HepG2 (cell line): Measurements from ENCODE around the gene TUT1. TPM values are rescaled to one million over a fixed set of nuclear protein-coding genes. Genes with fewer than 3 reads are reported as not detected.

ENCODE experiments used
- CCDC6 ChIP-seq: sonication (generic); formaldehyde crosslinking; IDR thresholded peaks from 2 replicates; pipeline ENCODE4 v1.8.1; 2022; ENCODE audit warnings: mild to moderate bottlenecking, missing genetic modification reagents, moderate library complexity
- CHD2 ChIP-seq: IDR thresholded peaks from 2 replicates; pipeline ENCODE4 v1.6.1; 2011; ENCODE audit warnings: low read depth, low read length, improper control_type of control experiment
- GZF1 ChIP-seq: sonication (generic); formaldehyde crosslinking; IDR thresholded peaks from 2 replicates; pipeline ENCODE4 v1.5.1; 2020; ENCODE audit warnings: mild to moderate bottlenecking, missing genetic modification reagents
- HNRNPH1 ChIP-seq: fragments of 200-400 bp; formaldehyde crosslinking; optimal IDR thresholded peaks from 2 replicates; pipeline ENCODE3; 2017; ENCODE audit warnings: mild to moderate bottlenecking, low read depth, low read length
- HOXA9 ChIP-seq: sonication (generic); formaldehyde crosslinking; IDR thresholded peaks from 2 replicates; pipeline ENCODE4 v1.8.1; 2022; ENCODE audit warnings: missing genetic modification reagents, mild to moderate bottlenecking, moderate library complexity, borderline replicate concordance
- JARID2 ChIP-seq: sonication (generic); formaldehyde crosslinking; IDR thresholded peaks from 2 replicates; pipeline ENCODE4 v1.8.1; 2023; ENCODE audit warnings: missing genetic modification reagents, inconsistent platforms; ENCODE audit not compliant: insufficient replicate concordance
- KDM5B ChIP-seq: sonication (generic); formaldehyde crosslinking; IDR thresholded peaks from 2 replicates; pipeline ENCODE4 v1.4.0; 2020; ENCODE audit warnings: missing genetic modification reagents, mild to moderate bottlenecking, borderline replicate concordance
- MAX ChIP-seq: IDR thresholded peaks from 2 replicates; pipeline ENCODE4 v1.6.1; 2012; ENCODE audit warnings: inconsistent platforms
- MTERF4 ChIP-seq: sonication (generic); formaldehyde crosslinking; IDR thresholded peaks from 2 replicates; pipeline ENCODE4 v1.8.0; 2023; ENCODE audit warnings: mild to moderate bottlenecking, missing genetic modification reagents
- NFYC ChIP-seq: IDR thresholded peaks from 2 replicates; pipeline ENCODE4 v1.6.1; 2016; ENCODE audit warnings: missing genetic modification reagents, missing compliant biosample characterization
- PHF8 ChIP-seq: sonication (generic); formaldehyde crosslinking; IDR thresholded peaks from 2 replicates; pipeline ENCODE4 v1.5.0; 2020; ENCODE audit warnings: missing genetic modification reagents
- SAP130 ChIP-seq: IDR thresholded peaks from 2 replicates; pipeline ENCODE4 v1.6.1; 2016; ENCODE audit warnings: low read depth
- SNAPC4 ChIP-seq: sonication (generic); formaldehyde crosslinking; IDR thresholded peaks from 2 replicates; pipeline ENCODE4 v1.4.0; 2020; ENCODE audit warnings: mild to moderate bottlenecking, missing genetic modification reagents
- STAT6 ChIP-seq: sonication (generic); formaldehyde crosslinking; IDR thresholded peaks from 2 replicates; pipeline ENCODE4 v1.4.0; 2020; ENCODE audit warnings: missing genetic modification reagents, mild to moderate bottlenecking, borderline replicate concordance
- TFDP1 ChIP-seq: IDR thresholded peaks from 2 replicates; pipeline ENCODE4 v1.6.1; 2016; ENCODE audit warnings: missing compliant biosample characterization, missing genetic modification reagents, borderline replicate concordance
- TSC22D2 ChIP-seq: sonication (generic); formaldehyde crosslinking; IDR thresholded peaks from 2 replicates; pipeline ENCODE4 v1.5.1; 2020; ENCODE audit warnings: missing genetic modification reagents, mild to moderate bottlenecking, borderline replicate concordance
- ZNF343 ChIP-seq: sonication (generic); formaldehyde crosslinking; IDR thresholded peaks from 2 replicates; pipeline ENCODE4 v1.4.0; 2020; ENCODE audit warnings: mild to moderate bottlenecking, missing genetic modification reagents
- ZNF660 ChIP-seq: sonication (generic); formaldehyde crosslinking; IDR thresholded peaks from 2 replicates; pipeline ENCODE4 v1.5.1; 2020; ENCODE audit warnings: mild to moderate bottlenecking, low read depth, missing genetic modification reagents, borderline replicate concordance
- ZNF772 ChIP-seq: sonication (generic); formaldehyde crosslinking; IDR thresholded peaks from 2 replicates; pipeline ENCODE4 v1.5.0; 2020; ENCODE audit warnings: mild to moderate bottlenecking, missing genetic modification reagents
- ZNF790 ChIP-seq: sonication (generic); formaldehyde crosslinking; IDR thresholded peaks from 2 replicates; pipeline ENCODE4 v1.8.0; 2022; ENCODE audit warnings: missing genetic modification reagents, mild to moderate bottlenecking, borderline replicate concordance
- polyA plus RNA-seq, 8 experiments: library from polyadenylated mRNA; depleted of rRNA in 3 of 8; stranded (reverse) in 7 of 8; unstranded in 1 of 8; fragments of >200 nt; fragmentation: Illumina TruSeq in 4 of 8; extraction: Trizol in 4 of 8; gene quantifications; 2 replicates each; pipeline versions ENCODE4 v1.2.1 to v1.2.3, GENCODE V29; 2011 to 2016; ENCODE audit warnings: low read depth in 4 of 8, missing spikeins in 1 of 8, mixed read lengths in 1 of 8; ENCODE audit not compliant: insufficient read depth in 1 of 8
- total RNA-seq, 5 experiments: library from RNA; depleted of rRNA; stranded (reverse); fragments of >200 nt; fragmentation: Illumina TruSeq; extraction: Trizol; gene quantifications; 2 replicates each; pipeline ENCODE4 v1.2.3, GENCODE V29; 2016; ENCODE audit warnings: low read depth in 1 of 5

Gene TUT1
- total and polyA plus RNA-seq, 2 of the 13 experiments (the other 11 are each of a cell fraction or from before 2014, with no cell fraction given) = 9.7 to 14.3 TPM

GRCh38 chr11:62611705-62612365 is 20.5 kb upstream of the TUT1 start (continued):
- TF ChIP-seq MAX (peak; percentile 47), CCDC6 (no peak), SAP130 (CRISPR knock-in tag) (peak; percentile 39), NFYC (CRISPR knock-in tag) (no peak), PHF8 (CRISPR knock-in tag) (peak; percentile 18; the same call in 1 of the 2 replicates), MTERF4 (CRISPR knock-in tag) (no peak; the same call in none of the 2 replicates), CHD2 (peak; percentile 68), ZNF660 (CRISPR knock-in tag) (no peak), ZNF343 (CRISPR knock-in tag) (peak; percentile 45; the same call in 1 of the 2 replicates), ZNF790 (CRISPR knock-in tag) (no peak), TFDP1 (CRISPR knock-in tag) (no peak), SNAPC4 (CRISPR knock-in tag) (no peak), STAT6 (no peak), GZF1 (CRISPR knock-in tag) (no peak), KDM5B (CRISPR knock-in tag) (no peak; the same call in 1 of the 2 replicates), TSC22D2 (CRISPR knock-in tag) (0 out of 2 replicates have a peak, but pooled peaks have one; percentile 21), HNRNPH1 (no peak), JARID2 (CRISPR knock-in tag) (peak; percentile 40), HOXA9 (CRISPR knock-in tag) (0 out of 2 replicates have a peak, but pooled peaks have one; percentile 51), ZNF772 (no peak)
